Kasumi-1 (cell line): ENCODE measurements around the gene CLMN.

Experiments used
- DNase-seq, 2 experiments: peaks; one replicate each; lab custom pipeline; 2025; lab: John Stamatoyannopoulos, UW

Gene CLMN

DNA sequence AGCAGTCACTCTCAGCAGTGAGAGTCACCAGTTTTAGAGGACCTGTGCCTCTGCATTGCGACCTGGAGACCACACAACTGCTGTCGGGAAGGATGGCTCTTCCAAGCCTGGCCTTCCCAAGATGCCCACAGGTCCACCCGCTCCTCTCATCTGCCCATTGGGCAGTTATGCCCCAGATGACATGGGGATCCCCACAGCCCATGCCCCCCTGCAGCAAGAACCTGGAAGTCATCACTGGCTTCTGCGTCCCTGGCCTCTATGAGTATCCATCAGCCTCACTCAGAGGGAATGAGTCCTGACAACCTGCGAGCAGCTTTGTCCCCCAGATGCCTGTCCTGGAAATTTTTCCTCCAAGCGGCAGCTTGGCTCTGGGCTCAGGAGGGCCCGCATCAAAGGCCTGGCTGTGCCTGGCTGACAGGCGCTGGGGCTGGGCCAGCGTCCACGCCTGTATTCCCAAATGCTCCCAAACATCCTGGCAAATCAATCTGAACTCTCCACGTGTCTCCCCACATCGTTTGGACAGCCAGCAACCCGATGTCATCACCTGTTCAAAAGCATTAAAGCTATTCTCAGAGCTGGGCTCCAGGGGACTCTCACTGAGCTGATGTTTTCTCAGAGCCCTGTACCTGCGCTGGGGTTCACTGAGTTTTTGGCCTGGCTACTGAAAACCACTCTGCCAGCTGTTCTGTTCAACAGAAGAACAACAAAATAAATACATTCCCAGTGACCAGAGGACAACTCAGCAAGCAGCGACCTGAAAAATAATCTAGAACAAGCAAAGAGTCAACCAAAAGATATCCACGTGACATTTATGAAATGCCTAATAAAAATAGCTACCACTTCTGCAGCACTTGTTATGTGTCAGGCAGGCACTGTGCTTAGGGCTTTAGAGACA lies 57.8 kb downstream of the CLMN start:
- DNase-seq = no peak

DNA sequence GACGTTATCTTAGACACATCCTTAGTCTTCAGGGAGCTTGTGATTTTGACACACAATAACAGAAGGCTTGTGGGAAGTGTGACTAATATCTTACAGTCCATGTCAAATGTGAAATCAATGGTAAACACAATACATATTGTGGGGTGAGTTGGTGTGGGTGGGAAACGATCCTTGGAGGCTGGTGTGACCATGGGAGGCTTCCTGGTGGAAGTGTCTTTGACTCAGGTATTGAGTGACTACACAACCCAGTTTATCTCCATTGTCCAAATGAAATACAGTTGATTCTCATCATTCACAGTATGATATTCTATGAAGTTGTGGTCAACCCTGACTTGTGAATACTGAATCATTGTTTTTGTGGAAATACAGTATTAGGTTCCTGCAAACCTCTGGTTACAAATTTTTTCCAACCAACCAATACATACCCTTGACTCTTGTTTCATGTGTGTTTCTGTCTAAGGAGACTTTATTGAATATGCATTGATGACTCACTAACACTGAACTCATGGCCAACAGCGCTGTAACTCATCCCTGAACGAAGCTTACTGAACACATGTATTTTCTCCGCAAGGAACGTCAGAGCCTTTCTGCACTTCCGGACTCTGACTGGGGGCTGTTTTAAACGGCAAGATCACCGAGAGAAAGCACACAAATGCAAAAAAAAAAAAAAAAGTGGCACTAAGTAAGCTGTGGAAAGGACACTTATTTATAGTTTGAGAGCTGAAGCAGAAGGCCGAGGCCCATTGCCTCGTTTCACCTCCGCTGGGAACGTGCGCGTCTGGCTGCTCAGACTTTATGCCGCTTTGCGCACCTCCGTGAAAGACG lies 59.0 kb downstream of the CLMN start:
- DNase-seq = no peak

- DNase-seq = no peak
These were observed 60.7 kb downstream of the CLMN start for GRCh38 chr14:95258754-95259593.

DNA sequence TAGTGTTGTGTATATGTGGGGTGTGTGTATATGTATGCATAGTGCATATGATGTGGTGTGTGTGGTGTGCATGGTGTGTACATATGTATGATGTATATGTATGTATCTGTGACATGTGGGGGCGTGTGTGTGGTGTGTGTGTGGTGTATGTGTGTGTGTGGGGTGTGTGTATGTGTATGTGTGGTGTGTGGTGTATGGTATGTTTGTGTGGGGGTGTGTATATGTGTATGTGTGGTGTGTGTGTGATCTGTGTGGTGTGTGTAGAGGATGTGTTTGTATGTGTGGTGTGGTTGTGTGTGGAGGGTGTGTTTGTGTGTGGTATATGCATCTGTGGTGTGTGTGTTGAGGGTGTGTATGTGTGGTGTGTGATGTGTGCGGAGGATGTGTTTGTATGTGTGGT lies 61.6 kb downstream of the CLMN start:
- no peak for DNase-seq

GRCh38 chr14:95257521-95257920 lies 62.2 kb downstream of the CLMN start:
- DNase-seq = no peak

- DNase-seq = no peak
These were observed 63.0 kb downstream of the CLMN start for GRCh38 chr14:95256776-95257060.

GRCh38 chr14:95256002-95256775 lies 63.5 kb downstream of the CLMN start:
- no peak for DNase-seq

GRCh38 chr14:95255487-95255886 lies 64.2 kb downstream of the CLMN start:
- DNase-seq = no peak

GRCh38 chr14:95255013-95255412 lies 64.7 kb downstream of the CLMN start:
- no peak for DNase-seq

DNA sequence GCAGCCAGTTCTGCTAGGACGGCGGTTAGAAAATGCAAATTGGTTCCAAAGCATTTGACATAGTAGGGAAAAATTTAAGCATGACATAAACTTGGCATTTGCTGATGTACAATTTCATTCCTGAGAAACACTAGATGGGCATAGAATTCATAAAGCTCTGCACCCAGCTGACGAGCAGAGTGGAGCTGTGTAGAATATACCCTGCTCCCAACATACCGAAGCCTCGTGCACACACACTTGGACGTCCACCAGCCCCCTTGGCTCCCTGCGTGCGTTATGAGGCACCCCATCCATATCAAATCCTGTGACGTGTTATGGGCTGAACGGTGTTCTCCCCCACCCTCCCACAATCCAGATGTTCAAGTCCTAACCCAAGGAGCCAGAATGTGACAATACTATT lies 65.4 kb downstream of the CLMN start:
- DNase-seq = no peak

- DNase-seq = no peak
These were observed 66.6 kb downstream of the CLMN start for GRCh38 chr14:95253039-95253630.

GRCh38 chr14:95252219-95252618 lies 67.5 kb downstream of the CLMN start:
- no peak for DNase-seq

DNA sequence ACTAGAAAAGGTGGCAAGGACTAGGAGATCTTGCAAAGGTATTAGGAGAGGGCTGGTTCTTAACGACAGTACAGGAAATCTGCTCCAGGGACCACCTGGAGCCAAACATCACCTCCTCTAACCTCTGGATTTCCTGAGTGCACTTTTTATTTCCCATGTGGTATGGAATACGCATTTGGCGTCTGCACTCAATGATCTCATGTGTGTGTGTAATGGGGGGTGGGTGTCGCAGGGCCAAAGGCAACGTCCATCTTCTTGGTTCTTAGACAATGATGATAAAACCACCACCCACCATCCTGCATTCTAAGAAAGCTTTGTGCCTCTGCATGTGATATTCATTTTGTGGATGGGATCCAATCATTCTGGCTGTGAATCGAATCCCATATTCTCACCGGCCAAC lies 68.8 kb downstream of the CLMN start:
- DNase-seq = no peak

GRCh38 chr14:95250140-95250769 lies 69.5 kb downstream of the CLMN start:
- DNase-seq = no peak

DNA sequence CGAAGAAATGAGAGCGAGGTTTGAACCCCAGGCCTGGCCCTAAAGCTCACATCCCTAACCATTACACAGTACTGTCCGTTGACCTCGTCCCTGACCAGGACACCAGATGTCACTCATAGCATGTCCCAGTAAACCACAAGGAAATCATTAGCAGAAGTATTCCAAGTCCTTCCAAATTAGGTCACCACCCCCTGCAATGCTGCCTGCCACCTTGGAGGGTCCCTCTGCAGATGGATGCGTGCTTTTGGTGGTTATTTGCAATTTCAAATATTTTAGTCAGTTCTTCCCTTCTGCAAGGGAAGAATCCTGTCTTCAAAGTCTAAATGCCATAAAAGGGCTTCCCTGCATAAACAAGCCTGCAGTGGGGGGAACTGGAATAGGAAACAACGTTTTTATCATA lies 71.3 kb downstream of the CLMN start:
- no peak for DNase-seq

DNA sequence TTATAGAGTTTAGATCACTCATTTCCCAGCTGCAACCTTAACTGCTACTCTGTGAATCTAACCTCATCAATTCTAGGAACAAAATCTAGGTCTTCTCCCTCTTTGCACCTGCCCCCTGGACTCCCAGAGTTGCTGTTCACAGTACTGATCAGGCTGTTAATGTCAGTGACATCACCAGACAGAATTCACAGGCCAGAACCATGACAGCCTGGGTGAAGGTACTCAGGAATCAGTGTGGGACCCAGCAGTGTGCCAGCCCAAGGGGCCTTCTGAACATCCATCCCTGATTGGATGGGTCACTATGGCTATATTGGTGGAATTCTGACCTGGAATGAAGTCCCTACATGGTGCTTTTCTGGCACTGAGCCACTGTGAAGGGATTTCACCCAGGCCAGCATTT lies 72.8 kb downstream of the CLMN start:
- no peak for DNase-seq

GRCh38 chr14:95245334-95245733 lies 74.4 kb downstream of the CLMN start:
- DNase-seq = no peak

DNA sequence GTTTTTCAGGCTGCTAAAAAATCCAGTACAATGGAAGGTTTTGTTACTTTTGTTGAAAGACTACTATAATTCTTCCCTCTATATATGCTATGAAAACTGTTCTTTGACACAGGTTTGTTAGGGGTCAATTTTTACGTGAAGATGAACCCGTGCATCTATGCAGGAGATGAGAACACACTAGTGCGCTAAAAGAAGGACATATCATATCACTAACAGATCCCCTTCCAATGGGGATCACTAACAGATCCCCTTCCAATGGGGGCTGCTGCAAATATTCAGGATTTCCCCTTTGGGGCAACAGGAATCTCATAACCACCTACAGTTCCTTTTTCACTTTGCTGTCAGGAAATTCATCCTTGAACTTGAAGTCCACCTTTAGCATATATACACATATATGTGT lies 75.1 kb downstream of the CLMN start:
- DNase-seq = no peak

DNA sequence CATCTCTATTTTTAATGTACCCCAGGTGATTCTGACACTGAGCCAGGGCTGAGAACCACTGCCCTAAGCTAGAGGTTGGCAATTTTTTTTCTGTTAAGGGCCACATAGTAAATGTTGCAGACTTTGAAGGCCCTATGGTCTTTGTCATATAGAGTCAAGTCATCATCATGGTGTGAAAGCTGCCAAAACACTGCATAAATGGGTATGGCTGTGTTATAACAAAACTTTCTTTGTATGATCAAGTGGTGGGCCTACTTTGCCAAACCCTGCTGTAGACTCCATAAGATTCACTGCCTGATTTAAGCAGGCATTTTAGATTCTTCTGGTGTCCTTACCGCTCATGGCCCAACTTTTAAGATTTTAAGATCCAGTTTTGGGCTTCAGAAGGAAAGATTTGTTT lies 76.8 kb downstream of the CLMN start:
- DNase-seq = no peak

DNA sequence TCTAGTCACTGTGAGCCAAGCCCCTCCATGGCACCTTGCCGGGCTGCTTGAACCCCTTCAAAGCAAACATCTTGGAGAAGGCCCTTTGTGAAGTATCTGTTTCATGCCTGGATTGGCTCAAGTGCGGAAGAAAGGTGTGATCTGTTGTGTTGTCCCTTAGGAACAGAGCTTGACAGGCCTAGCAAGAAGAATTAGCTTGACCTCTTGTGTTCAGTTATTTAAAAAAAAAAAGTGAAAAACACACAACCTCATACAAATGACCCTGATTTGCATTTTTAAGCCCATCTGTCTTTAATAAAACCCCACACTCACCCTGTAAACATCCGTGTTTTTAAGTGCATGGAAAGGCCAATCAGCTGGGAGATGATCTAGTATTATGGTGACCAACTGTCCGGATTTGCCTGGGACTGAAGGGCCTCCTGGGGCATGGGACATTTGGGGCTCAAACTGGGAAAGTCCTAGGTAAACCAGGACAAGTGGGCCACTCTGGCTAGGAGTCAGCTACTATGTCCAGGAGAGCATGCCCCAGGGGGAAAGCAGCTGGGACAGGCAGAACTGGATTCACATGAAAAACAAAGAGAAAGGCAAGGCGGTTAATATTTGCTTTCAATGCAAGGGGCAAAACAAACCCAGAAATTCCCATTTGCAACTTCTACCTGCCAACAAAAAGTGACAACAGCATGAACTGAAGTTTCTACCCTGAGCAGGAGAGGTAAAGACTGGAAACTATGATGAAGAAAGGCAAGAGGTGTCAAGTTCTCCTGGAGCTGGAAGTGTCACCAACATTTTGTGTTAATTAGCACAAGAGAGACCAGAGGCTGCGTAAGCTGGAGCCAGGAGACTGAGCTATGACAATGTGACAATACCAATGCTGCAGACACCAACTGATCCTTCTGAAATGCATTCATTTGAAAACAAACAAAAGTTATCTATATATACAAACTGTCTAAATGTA lies 78.6 kb downstream of the CLMN start:
- no peak for DNase-seq
